ENCODE measurements around the gene ACP5. TPM values are rescaled to one million over a fixed set of nuclear protein-coding genes. Genes with fewer than 3 reads are reported as not detected.

Gene ACP5
- total RNA-seq, 1 experiment from 2014 or later: 0.85 TPM

- in situ Hi-C loops (cut with HindIII; ENCODE audit: low pct_unique_long_range_greater_than_20kb, low sequenced_read_pairs): no loop called here
- Histone ChIP-seq H3K4me3 (ENCODE audit: low read depth in 2 of 2, low read length in 2 of 2) (peak overlapping the region; percentile 18 to 46), H3K27ac (ENCODE audit: low read length) (no peak overlapping the region), H3K27me3 (ENCODE audit: control insufficient read depth, insufficient read depth, low read length) (no peaks in the 10 kb centered on the region), H3K4me1 (ENCODE audit: control insufficient read depth, insufficient read depth, low read length) (no peaks in the 10 kb centered on the region), H3K9me3 (ENCODE audit: control insufficient read depth, insufficient read depth, low read depth, low read length) (no peaks in the 10 kb centered on the region), H3K36me3 (ENCODE audit: control insufficient read depth, insufficient read depth, low read length) (no peaks in the 10 kb centered on the region)
- peak; percentile 80 for TF ChIP-seq CTCF (IDR thresholded peaks at IDR 0.05)
- no peak for TF ChIP-seq TCF7L2 (IDR thresholded peaks at IDR 0.05; ENCODE audit: low read depth, low read length)
- no peak for TF ChIP-seq POLR2AphosphoS5 (IDR thresholded peaks at IDR 0.05; ENCODE audit: low read depth, low read length)
- BruUV-seq (replicated peaks): no TSS peak
- intact Hi-C loops (cut with micrococcal nuclease; ENCODE audit: unreplicated experiment): no loop called here
- ChIA-PET CTCF (no interaction called here), POLR2A (no interaction called here)
- DNase-seq (ENCODE audit: low read depth, low spot score) (peak; percentile 32), ATAC-seq (peak; percentile 91)
Observed at GRCh38 chr19:11587302-11587974, 10.0 kb upstream of the ACP5 start.

GRCh38 chr19:11586331-11586730, 8.9 kb upstream of the ACP5 start:
- in situ Hi-C loops (cut with HindIII; ENCODE audit: low pct_unique_long_range_greater_than_20kb, low sequenced_read_pairs): no loop called here
- H3K9me3 ChIP-seq (ENCODE audit: control insufficient read depth, insufficient read depth, low read depth, low read length): no peaks in the 10 kb centered on the region
- ChIA-PET POLR2A (no interaction called here), CTCF (no interaction called here)
- H3K36me3 ChIP-seq (ENCODE audit: control insufficient read depth, insufficient read depth, low read length): no peaks in the 10 kb centered on the region
- no TSS peak for BruUV-seq (replicated peaks)
- no peak overlapping the region for H3K4me3 ChIP-seq (ENCODE audit: low read depth in 2 of 2, low read length in 2 of 2)
- intact Hi-C loops (cut with micrococcal nuclease; ENCODE audit: unreplicated experiment): no loop called here
- TF ChIP-seq REST (IDR thresholded peaks at IDR 0.05; ENCODE audit: insufficient read depth in 1 of 2, low read depth in 2 of 2, low read length in 1 of 2) (no peak), SIN3A (IDR thresholded peaks at IDR 0.05; ENCODE audit: borderline replicate concordance, insufficient read depth, low read depth, low read length) (no peak)
- no peak for ATAC-seq
- H3K27ac ChIP-seq (ENCODE audit: low read length): no peak overlapping the region
- no peak for DNase-seq (ENCODE audit: low read depth, low spot score)
- no peaks in the 10 kb centered on the region for H3K4me1 ChIP-seq (ENCODE audit: control insufficient read depth, insufficient read depth, low read length)
- H3K27me3 ChIP-seq (ENCODE audit: control insufficient read depth, insufficient read depth, low read length): no peaks in the 10 kb centered on the region

- intact Hi-C loops (cut with micrococcal nuclease; ENCODE audit: unreplicated experiment) (no loop called here), in situ Hi-C loops (cut with HindIII; ENCODE audit: low pct_unique_long_range_greater_than_20kb, low sequenced_read_pairs) (no loop called here)
- POLR2A ChIA-PET: no interaction called here
- CTCF ChIA-PET: no interaction called here
- ATAC-seq (no peak), DNase-seq (ENCODE audit: low read depth, low spot score) (no peak)
- H3K9me3 ChIP-seq (ENCODE audit: control insufficient read depth, insufficient read depth, low read depth, low read length): no peaks in the 10 kb centered on the region
- H3K36me3 ChIP-seq (ENCODE audit: control insufficient read depth, insufficient read depth, low read length): no peaks in the 10 kb centered on the region
- BruUV-seq (replicated peaks): no TSS peak
- no peaks in the 10 kb centered on the region for H3K27me3 ChIP-seq (ENCODE audit: control insufficient read depth, insufficient read depth, low read length)
- no peak overlapping the region for H3K27ac ChIP-seq (ENCODE audit: low read length)
- H3K4me3 ChIP-seq (ENCODE audit: low read depth in 2 of 2, low read length in 2 of 2): no peak overlapping the region
- TF ChIP-seq CTCF (IDR thresholded peaks at IDR 0.05): no peak
- no peak for TF ChIP-seq REST (IDR thresholded peaks at IDR 0.05; ENCODE audit: insufficient read depth in 1 of 2, low read depth in 2 of 2, low read length in 1 of 2)
- TF ChIP-seq SIN3A (IDR thresholded peaks at IDR 0.05; ENCODE audit: borderline replicate concordance, insufficient read depth, low read depth, low read length): no peak
- no peak for TF ChIP-seq POLR2AphosphoS5 (IDR thresholded peaks at IDR 0.05; ENCODE audit: low read depth, low read length)
- TF ChIP-seq TCF7L2 (IDR thresholded peaks at IDR 0.05; ENCODE audit: low read depth, low read length): no peak
- H3K4me1 ChIP-seq (ENCODE audit: control insufficient read depth, insufficient read depth, low read length): no peaks in the 10 kb centered on the region
Observed at GRCh38 chr19:11581740-11582139, 4.3 kb upstream of the ACP5 start.

Data from Panc1 (cell line).